GM20000 (cell line): Measurements from ENCODE around the gene DHCR7.

ENCODE experiments used
- DNase-seq: peaks from one replicate; pipeline ENCODE4 v3.0.0; 2012; ENCODE audit warnings: low spot score
- TF ChIP-seq, protein P1 (sequence below): IDR thresholded peaks from 2 replicates; pipeline ENCODE4 v1.5.1; 2012; ENCODE audit warnings: mild to moderate bottlenecking, control low read depth; ENCODE audit errors: extremely low read depth, missing control alignments

The DHCR7 gene

DNA sequence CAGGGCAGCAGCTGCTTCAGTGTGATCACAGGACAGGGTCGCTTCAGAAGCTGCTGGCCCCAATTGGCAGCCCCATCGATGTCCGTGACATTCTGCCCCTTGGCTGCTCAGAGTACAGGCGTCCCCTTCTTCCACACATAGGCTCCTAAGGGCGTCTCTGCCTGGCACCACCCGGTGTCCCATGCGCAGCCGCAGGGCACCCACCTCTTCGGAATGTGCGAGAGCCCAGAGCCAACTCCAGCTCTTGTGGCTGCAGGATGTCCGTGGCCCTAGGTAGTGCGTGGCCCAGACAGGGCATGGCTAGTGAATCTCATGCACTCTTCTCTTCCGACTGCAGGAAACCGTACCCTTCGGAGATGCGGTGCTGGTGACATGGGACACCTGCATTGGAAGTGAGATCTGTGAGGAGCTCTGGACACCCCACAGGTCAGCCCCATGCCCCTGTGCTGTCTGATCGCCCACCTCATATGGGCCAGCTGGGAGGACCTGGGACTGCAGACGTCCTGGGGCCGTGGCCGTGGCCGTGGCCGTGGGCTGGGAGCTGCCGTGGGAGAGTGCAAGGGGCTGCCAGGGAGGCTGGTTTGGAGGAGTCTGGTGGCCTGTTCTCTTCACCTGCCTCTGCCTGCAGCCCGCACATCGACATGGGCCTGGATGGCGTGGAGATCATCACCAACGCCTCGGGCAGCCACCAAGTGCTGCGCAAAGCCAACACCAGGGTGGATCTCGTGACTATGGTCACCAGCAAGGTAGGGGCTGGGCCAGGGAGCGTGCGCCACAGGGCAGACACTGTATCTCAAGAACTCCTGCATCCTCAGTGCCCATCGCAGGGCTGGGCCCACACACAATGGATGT is 25.0 kb upstream of the DHCR7 start:
- TF ChIP-seq, protein P1, sequence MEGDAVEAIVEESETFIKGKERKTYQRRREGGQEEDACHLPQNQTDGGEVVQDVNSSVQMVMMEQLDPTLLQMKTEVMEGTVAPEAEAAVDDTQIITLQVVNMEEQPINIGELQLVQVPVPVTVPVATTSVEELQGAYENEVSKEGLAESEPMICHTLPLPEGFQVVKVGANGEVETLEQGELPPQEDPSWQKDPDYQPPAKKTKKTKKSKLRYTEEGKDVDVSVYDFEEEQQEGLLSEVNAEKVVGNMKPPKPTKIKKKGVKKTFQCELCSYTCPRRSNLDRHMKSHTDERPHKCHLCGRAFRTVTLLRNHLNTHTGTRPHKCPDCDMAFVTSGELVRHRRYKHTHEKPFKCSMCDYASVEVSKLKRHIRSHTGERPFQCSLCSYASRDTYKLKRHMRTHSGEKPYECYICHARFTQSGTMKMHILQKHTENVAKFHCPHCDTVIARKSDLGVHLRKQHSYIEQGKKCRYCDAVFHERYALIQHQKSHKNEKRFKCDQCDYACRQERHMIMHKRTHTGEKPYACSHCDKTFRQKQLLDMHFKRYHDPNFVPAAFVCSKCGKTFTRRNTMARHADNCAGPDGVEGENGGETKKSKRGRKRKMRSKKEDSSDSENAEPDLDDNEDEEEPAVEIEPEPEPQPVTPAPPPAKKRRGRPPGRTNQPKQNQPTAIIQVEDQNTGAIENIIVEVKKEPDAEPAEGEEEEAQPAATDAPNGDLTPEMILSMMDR = no peak
- no peak for DNase-seq

DNA sequence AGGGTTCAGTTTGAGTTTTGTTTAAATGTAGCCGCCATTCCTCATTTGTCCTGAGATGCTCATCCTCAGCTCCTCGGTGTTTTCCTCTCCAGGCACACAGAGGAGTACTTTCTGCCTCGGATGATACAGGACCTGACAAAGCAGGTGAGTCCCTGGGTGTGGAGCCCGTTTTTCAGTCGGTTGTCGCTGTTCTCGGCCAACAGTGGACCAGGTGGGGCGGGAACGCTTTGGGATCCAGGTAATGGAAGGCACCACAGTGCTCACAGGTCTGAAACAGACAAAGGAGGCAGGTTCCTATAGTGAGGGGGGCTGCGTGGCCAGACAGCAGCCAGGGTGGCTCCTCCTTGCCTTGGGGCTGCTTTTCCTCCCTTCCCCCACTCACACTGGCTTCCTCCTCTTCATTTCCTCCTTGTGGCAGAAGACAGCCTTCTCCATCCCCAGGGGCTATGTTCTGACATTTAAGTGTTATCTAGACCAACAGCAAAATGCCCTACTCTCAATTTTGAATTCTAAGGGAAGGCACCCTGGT is 24.2 kb upstream of the DHCR7 start:
- DNase-seq = no peak
- TF ChIP-seq, protein P1 = no peak

DNA sequence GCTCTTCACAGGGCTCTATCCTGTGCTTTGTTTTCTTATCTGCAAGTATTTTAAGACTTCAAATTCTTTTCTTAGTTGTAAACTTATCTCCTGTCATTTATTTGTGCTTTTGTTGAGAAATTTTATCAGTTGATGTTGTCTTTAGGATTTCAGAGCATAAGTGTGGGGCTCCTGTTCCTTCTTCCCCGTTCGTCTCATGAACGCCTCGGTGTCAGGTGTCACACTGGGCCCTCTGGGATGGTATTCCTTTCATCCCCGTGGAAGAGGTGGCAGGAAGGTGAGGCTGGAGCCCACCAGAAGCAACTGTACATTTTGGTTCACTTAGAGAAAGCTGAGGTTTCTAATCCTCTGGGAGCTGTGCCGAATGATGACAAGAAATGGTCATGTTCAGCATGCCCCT is 22.8 kb upstream of the DHCR7 start:
- TF ChIP-seq, protein P1 = no peak
- no peak for DNase-seq

DNA sequence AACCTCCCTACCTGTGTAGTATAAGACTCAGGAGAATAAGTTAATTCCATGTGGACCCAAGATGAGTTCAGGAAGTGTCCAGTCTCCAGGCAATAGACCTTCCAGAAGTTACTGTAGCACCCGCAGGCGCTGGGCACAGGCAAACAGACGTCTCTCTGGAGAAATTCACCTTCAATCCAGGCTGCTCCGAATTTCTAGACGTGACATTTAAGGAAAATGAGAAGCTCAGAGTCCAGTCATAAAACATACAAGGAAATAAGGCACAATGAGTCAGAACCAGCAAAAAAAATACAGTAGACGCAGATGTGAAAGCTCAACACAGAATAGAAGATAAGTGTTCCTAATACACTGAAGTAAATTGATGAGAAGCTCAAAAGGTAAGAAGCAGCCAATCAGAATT is 19.0 kb upstream of the DHCR7 start:
- TF ChIP-seq, protein P1 = no peak
- DNase-seq = no peak

DNA sequence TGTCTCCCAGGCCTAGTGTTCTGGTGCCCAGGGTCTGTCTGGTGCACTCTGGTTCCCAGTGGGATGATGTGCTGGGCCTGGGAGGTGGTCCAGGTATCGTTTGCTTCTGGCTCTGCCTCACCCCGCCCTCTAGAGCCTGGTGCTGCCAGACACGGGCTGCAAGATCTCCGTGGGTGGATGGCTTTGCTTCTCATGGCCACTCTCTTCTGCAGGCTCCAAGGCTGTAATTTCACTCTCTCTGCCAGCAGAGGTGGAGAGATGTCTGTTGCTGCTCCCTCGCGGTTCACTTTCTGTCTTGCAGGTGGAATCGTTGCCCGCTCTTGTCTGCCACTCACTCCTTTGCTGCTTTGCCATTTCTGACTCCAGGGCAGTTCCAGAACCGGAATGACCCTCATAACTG is 18.2 kb upstream of the DHCR7 start:
- no peak for DNase-seq
- TF ChIP-seq, protein P1 = no peak

DNA sequence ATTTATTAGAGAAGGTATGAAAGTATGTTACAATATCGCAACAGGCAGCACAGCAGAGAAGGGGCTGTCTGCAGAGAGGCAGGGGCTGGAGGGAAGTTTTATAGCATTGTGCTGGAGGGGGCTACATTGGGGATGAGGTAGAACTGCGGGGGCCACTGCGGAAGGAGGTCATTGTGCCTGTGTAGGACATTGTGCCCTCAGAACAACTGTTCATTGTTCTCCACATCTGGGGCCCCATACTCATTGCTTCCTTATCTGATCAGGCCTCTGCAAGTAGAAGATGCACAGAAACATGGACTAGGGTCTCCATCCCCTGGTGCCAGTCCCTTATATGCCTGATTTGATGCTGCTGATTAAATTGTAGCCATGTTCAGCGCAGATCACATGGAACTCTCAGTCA is 16.9 kb upstream of the DHCR7 start:
- TF ChIP-seq, protein P1 = no peak
- no peak for DNase-seq

DNA sequence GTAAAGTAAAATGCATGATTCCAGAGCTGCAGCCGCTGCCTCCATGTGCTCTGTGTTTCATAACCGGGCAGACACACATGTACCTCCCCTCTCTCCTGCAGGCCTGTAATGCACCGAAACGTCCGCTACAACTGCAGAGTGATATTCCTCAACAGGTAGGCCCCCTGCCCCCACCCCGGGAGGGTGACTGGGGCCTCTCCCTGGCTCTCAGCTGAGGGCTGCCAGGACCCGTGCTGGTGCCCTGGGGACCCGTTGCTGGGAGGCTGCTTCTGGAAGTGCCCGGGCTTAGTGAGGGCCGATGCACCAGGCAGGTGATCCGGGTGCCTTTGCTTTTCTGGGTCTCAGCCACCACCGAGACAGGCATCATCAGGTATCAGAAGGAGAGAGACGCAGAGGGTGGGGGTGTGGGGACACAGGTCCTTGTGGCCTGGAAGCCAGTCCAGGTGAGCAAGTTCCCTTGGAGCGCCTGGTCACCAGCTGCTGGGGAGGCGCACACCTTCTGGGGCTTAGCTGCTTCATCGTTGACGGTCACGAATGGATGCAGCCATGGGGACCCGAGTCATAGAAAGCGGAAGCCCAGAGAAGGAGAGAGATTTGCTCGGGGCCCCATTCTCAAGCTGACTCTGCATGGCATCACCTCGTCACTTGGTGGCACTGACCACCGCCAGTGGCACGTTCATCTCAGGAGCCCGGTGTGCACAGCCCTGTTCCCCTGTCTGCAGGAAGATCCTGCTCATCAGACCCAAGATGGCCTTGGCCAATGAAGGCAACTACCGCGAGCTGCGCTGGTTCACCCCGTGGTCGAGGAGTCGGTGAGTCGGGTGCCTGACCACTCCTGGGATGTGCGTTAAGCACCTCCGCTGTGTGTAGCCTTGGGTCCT is 15.4 kb upstream of the DHCR7 start:
- no peak for DNase-seq
- TF ChIP-seq, protein P1 = no peak
